Activated T-cell treated with anti-CD3 and anti-CD28 coated beads, Interleukin-2, amount 50 U/mL, for 1 hour (primary cell): ENCODE data around the gene GSTM1.
A peak's percentile ranks its signal among the peaks of the same experiment; 100 is the strongest.
"Not testable (repeated sequence)": the region's sequence is repeated elsewhere in the genome, so short reads cannot be mapped to it uniquely, and the experiment has no call there.

ENCODE experiments used
- DNase-seq: peaks from one replicate; pipeline ENCODE4 v3.0.0-alpha.2; 2020

GSTM1 gene

GRCh38 chr1:109660691-109661026 lies 27.0 kb upstream of the GSTM1 start:
- DNase-seq: not testable (repeated sequence)

- DNase-seq: no peak
These were observed 26.2 kb upstream of the GSTM1 start for GRCh38 chr1:109661391-109661790.

GRCh38 chr1:109664671-109665070 lies 22.9 kb upstream of the GSTM1 start:
- DNase-seq: no peak

GRCh38 chr1:109667452-109668122 lies 20.0 kb upstream of the GSTM1 start, which contains the start of gene GSTM2:
Gene GSTM2, plus strand, starts transcription at chr1:109668057. Its CDS starts 59 bp downstream, at chr1:109668116.
- peak; percentile 85 for DNase-seq

GRCh38 chr1:109668123-109668775 lies 19.4 kb upstream of the GSTM1 start:
- DNase-seq: no peak

- no peak for DNase-seq
These were observed 18.2 kb upstream of the GSTM1 start for GRCh38 chr1:109669246-109669948.

GRCh38 chr1:109669949-109670302 lies 17.7 kb upstream of the GSTM1 start:
- not testable (repeated sequence) for DNase-seq

- DNase-seq: no peak
These were observed 16.6 kb upstream of the GSTM1 start for GRCh38 chr1:109671067-109671466.

- DNase-seq: not testable (repeated sequence)
These were observed 13.8 kb upstream of the GSTM1 start for GRCh38 chr1:109673861-109674260.

- not testable (repeated sequence) for DNase-seq
These were observed 10.8 kb upstream of the GSTM1 start for GRCh38 chr1:109676683-109677381.

GRCh38 chr1:109677459-109677858 lies 10.2 kb upstream of the GSTM1 start:
- DNase-seq: no peak

GRCh38 chr1:109678637-109679036 lies 9.0 kb upstream of the GSTM1 start:
- DNase-seq: not testable (repeated sequence)

- DNase-seq: not testable (repeated sequence)
These were observed 2.8 kb upstream of the GSTM1 start for GRCh38 chr1:109684777-109685176.

- DNase-seq: not testable (repeated sequence)
These were observed 2.2 kb upstream of the GSTM1 start for GRCh38 chr1:109685399-109685798.

GRCh38 chr1:109685890-109686289 lies 1.7 kb upstream of the GSTM1 start:
- DNase-seq: not testable (repeated sequence)

- DNase-seq: not testable (repeated sequence)
These were observed 508 bp upstream of the GSTM1 start for GRCh38 chr1:109687109-109687508.

GRCh38 chr1:109689844-109690405 lies 2.3 kb downstream of the GSTM1 start:
- DNase-seq: no peak

GRCh38 chr1:109691759-109692158 lies 4.1 kb downstream of the GSTM1 start:
- no peak for DNase-seq

- not testable (repeated sequence) for DNase-seq
These were observed 6.8 kb downstream of the GSTM1 start for GRCh38 chr1:109694400-109694799.

GRCh38 chr1:109695138-109695537 lies 7.5 kb downstream of the GSTM1 start:
- not testable (repeated sequence) for DNase-seq

GRCh38 chr1:109697066-109697465 lies 9.4 kb downstream of the GSTM1 start:
- DNase-seq: no peak

GRCh38 chr1:109697861-109698260 lies 10.2 kb downstream of the GSTM1 start:
- DNase-seq: not testable (repeated sequence)

GRCh38 chr1:109702940-109703339 lies 15.3 kb downstream of the GSTM1 start:
- DNase-seq: not testable (repeated sequence)
